Fibroblast of skin of right quadriceps (primary cell): Measurements from ENCODE around the gene NSMCE3.
A peak's percentile ranks its signal among the peaks of the same experiment; 100 is the strongest.
"Not testable (repeated sequence)": the region's sequence is repeated elsewhere in the genome, so short reads cannot be mapped to it uniquely, and the experiment has no call there.

Experiments used
- DNase-seq: peaks from one replicate; pipeline ENCODE4 v3.0.0-alpha.2; 2013

The NSMCE3 gene

GRCh38 chr15:29268706-29269484, 727 bp downstream of the NSMCE3 start:
- DNase-seq = peak; percentile 34

GRCh38 chr15:29266052-29266582, 3.5 kb downstream of the NSMCE3 start:
- no peak for DNase-seq

GRCh38 chr15:29263289-29263688, 6.3 kb downstream of the NSMCE3 start:
- no peak for DNase-seq

GRCh38 chr15:29262738-29263137, 6.9 kb downstream of the NSMCE3 start:
- no peak for DNase-seq

DNA sequence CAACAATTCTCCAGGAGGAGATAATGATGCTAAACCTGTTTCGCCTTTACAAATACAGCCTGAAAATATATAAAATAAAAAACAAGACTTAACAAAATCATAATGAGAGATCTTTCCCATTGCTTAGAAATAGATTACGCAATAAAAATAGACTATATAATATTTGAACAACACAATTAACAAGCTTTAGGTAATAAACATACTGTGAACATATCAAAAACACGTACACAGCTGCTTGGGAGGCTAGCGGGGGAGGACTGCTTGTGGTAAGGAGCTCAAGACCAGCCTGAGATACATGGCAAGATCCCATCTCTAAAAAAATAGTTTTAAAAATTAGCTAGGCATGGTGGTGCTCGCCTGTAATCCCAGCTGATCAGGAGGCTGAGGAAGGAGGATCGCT, 8.7 kb downstream of the NSMCE3 start:
- DNase-seq = no peak

- no peak for DNase-seq
These were observed 10.4 kb downstream of the NSMCE3 start for GRCh38 chr15:29259233-29259632.

- DNase-seq = no peak
These were observed 17.4 kb downstream of the NSMCE3 start for GRCh38 chr15:29252234-29252633.

GRCh38 chr15:29244544-29244943, 25.1 kb downstream of the NSMCE3 start:
- DNase-seq = no peak

DNA sequence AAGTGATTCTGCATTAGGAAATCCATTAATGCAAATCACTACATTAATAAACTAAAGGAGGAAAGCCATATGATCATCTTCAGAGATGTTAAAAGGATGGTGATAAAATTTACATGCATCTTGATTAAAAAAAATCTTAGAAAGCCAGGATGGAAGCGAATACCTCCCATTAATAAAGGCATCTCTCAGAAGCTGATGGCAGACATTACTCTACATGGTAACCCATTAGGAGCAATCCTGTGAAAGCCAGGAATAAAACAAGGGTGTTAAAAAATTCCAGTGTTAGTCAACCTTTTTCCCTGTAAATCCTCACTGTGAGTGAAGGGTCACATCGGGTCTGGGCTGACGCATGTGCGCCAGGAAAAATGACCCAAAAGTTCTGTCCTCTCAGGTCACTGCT, 25.5 kb downstream of the NSMCE3 start:
- no peak for DNase-seq

DNA sequence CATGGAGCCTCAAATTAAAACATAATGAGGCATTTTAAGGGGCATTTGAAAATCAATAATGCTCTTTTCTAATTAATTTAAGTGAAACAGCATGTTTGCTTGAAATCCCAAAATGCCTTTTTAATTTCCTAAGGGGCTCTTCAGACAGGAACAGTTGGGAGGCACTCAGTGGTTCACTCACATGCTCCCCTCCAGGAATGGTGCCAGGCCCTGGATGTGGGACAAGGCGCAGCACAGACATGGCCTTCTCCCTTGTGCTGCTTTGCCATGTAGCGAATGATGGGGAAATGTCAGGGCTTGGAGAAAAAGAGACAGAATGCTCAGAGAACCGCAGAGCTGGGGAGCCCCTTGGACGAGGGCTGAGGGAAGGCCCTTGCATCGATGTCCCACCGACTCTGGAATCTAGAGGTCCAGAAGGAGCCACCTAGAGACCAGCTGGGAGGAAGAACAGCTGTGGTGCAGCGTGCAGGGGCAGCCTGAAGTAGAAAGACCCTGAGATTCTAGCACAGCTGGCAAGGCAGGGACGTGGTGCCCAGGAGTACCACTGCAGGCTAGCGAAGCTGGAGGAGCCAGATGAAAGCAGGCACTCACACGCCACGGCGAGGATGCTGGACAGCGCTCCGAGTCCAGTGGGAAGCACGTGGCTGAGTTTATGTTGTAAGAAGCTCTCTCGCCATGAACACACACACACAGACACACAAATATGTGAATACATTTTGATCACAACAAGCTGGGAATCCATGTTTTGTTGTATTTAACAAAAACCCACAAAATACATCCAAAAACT, 27.0 kb downstream of the NSMCE3 start:
- DNase-seq = no peak

- DNase-seq = no peak
These were observed 28.4 kb downstream of the NSMCE3 start for GRCh38 chr15:29241207-29241606.

DNA sequence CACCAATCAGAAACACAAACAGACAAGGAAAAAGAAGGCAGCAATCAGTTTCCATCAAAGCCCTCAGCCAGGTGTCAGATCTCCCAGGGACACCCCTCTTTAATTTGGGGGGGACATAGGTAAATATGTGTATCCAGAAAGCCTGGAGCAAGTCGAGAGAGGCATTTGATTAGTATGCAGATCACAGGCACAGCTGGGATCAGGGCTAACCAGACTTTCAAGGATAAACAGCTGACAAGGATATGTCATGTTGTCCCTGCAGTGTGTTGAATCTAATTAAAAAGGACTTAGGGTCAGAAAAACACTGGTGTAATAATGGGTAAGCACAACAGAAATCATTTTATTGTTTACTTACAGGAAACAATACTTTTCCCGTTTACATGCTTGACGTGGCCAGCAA, 30.2 kb downstream of the NSMCE3 start:
- no peak for DNase-seq

DNA sequence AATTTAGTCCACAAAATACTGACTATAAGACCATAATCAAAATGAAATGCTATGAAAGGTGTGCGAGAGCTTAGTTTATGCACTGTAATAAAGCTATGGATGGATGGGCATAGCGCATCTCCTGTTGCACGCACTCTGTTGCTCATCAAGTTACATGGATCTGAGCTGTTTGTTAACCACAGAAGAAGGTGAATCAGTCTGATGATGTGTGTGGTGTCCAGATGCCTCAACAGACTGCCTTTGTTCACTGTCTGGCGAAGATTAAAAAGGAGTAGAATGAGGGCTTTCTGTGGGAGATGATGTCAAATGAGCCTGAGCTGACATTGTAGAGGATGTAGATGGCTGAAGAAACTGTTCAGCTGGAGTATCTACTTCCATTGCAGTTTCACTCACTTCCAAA, 36.1 kb downstream of the NSMCE3 start:
- DNase-seq = peak; percentile 51

DNA sequence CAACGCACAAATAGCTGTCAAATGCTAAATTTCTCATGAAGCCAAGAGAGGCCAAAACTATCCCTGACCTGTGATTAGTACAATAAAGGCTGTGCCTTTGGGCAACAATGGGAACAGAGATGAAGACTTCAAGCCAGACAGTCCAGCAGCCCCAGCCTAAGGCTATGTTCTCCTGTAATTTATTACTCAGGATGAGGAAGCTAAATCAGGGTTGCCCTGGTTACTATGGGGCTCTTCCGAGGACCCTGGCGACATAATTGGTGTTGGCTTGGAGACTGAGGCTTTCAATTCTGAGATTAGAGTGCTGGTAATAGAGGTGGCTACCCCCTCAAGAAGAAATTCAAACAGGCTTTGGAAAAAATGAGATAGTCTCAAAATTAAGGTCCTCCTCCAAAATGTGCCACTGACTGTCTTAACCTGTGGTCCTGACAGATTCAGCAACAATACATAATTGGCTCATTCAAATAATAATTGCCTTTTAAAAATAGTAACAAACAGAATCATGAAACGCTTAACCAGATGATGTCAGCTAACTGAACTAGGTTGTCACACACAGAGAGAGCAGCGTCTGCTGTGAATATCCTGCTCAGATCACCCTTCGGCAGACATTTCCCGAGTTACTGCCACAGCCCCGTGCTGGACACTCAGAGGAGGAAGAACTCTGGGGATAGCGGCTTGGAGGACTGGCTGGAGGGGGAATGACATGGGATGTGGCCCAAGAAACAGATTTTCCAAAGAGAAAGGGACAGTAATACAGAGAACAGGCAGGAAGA, 43.0 kb downstream of the NSMCE3 start:
- DNase-seq = peak; percentile 18

DNA sequence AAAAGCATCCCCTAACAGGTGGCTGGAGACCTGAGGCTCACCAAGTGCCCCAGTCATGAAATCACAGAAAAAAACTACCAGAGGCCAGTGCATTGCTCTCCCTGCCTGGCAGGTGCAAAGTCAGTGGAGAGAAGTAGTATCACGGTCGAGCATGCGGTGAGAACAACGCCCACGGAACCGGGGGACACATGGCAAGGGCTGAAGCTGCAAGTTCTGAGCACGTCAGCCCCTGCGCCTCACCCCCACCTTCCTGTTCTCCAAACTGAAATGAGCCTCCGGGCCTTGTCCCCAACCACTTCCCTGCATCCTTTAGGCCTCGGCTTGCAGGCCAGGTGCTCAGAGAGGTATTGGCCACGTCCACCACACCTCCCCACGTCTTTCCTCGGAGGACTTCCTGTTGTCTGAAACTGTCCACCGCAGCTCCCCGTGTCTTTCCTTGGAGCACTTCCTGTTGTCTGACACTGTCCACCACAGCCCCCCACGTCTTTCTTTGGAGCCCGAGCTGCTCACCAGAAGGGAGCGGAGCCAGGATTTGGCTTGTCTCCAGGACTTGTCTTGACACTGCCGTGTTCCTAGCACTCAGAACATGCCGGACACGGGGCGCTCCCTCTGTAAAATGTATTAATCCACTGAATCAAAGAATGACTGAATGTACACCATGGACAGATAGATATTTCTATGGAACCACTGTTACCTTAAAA, 43.9 kb downstream of the NSMCE3 start:
- DNase-seq = no peak

DNA sequence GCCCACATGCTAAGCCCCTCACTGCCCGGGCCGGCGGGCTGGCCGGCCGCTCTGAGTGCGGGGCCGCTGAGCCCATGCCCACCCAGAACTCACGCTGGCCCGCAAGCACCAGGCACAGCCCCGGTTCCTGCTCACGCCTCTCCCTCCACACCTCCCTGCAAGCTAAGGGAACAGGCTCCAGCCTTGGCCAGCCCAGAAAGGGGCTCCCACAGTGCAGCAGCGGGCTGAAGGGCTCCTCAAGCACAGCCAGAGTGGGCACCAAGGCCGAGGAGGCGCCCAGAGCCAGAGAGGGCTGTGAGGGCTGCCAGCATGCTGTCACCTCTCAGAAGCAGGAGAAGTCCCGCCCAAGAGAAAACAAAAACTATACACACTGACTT, 44.6 kb downstream of the NSMCE3 start:
- DNase-seq = not testable (repeated sequence)

- not testable (repeated sequence) for DNase-seq
These were observed 45.2 kb downstream of the NSMCE3 start for GRCh38 chr15:29224235-29224986.

DNA sequence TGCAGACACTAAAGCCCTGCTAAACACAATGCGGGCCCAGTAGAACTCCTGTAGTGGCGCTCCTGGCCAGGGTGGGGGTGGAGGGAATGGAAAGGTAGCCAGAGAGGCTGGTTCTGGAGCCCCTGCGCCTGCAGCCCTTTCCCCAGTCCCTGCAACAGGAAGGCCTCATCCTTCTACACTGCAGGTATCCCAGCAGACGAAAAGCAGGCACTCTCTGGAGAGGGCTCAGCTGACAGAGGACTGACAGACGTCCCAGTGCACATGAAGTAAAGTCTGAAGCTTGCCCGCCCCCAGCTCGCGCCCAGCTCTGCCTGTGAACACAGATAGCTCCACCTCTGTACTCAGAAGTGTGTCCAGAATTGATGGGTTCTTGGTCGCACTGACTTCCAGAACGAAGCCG, 46.0 kb downstream of the NSMCE3 start:
- no peak for DNase-seq

DNA sequence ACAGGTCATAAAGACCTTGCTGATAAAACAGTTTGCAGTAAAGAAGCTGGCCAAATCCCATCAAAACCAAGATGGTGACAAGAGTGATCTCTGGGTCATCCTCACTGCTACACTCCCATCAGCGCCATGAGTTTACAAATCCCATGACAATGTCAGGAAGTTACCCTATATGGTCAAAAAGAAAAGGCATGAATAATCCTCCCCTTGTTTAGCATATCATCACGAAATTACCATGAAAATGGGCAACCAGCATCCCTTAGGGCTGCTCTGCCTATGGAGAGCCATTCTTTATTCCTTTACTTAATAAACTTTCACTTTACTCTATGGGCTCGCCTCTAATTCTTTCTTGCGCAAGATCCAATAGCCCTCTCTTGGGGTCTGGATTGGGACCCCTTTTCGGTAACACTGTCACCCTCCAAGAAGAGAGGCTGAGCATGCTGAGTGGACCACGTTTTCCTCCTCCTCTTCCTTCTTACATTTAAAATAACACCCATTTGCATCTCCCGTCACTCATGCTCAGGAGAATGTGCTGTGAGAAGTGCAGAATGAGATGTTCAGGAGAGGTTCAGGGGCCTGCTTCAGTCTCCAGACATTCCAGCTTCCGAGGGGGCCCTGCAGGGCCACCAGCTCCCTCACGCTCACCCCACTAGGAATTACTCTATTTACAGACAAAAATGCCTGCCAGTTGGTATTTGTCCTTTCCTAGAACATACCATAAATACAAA, 47.3 kb downstream of the NSMCE3 start:
- no peak for DNase-seq

DNA sequence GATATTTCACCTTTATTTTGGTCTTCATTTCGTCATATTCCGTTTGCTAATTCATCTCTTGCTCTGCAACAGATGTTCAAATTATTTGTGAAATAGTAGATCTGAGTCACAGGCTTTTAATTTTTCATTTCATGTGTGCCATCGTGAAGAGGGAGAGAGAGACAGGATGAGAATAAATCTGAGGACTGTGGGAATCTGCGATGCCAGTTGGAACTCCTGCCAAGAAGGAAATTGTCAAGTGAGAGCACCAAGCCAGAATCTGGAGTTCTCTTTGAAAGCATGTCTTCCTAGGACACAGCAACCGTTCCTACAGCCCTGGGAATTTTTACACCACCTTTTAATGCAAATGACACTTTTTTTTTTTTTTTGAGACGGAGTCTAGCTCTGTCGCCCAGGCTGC, 48.8 kb downstream of the NSMCE3 start:
- no peak for DNase-seq

DNA sequence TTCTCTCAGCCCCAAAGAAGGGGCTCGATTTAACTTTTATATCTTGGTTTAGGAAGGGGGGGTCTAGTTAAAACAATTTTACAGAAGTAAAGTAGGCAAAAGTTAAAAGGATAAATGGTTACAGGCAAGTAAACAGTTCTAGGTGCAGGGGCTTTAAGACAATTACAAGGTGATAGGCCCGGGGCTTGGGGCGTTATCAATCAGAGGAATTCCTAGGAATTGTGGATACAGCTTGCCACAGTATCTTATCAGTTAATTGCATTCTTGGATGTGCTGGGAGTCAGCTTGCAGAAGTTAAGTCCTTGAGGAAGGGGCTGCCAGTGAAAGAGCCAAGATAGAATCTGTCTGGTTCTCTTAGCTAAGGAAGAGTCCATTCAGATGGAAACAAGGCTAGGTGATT, 52.7 kb downstream of the NSMCE3 start:
- DNase-seq = no peak
